ENCODE data around the gene ZNF714. TPM values are rescaled to one million over a fixed set of nuclear protein-coding genes. Genes with fewer than 3 reads are reported as not detected.
"Not testable (repeated sequence)": the region's sequence is repeated elsewhere in the genome, so short reads cannot be mapped to it uniquely, and the experiment has no call there.

ZNF714 gene
- total RNA-seq, 1 donor from 2014 or later: 102 TPM

DNA sequence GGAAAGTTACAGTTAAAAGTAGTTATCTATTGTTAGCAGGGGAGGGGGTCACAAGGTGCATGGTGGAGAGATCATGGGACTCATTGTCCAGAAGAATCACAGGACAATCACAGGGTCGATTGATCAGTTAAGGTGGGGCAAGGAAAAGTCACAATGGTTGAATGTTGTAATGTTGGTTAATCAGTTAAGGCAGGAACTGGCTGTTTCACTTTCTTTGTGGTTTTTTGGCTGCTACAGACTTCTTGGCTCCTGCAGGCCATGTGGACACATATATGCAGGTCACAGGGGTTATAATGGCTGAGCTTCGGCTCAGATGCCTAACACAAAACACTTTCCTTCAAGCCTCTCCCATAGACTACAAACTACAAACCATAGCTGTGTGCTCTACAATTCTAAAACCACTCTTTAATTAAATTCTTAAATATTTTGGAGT lies 52.9 kb downstream of the ZNF714 start:
- Mint-ChIP-seq H3K4me1 (no peaks in the 10 kb centered on the region), H3K27ac (no peak overlapping the region), H3K9me3 (peaks cover 5% of the 10 kb centered on the region), H3K36me3 (no peaks in the 10 kb centered on the region), H3K4me3 (no peak overlapping the region), H3K27me3 (ENCODE audit: insufficient read depth, low read depth) (peaks cover 2% of the 10 kb centered on the region)
- no peak overlapping the region for H3K9ac ChIP-seq
- H3K27me3 ChIP-seq: no peaks in the 10 kb centered on the region
- no peak overlapping the region for H3K4me3 ChIP-seq
- no peak for DNase-seq (ENCODE audit: low spot score)
- H3F3A ChIP-seq (ENCODE audit: low read depth): no peaks in the 10 kb centered on the region
- H4K20me1 ChIP-seq (ENCODE audit: low read depth): no peaks in the 10 kb centered on the region
- H3K36me3 ChIP-seq: no peaks in the 10 kb centered on the region
- no peaks in the 10 kb centered on the region for H3K9me3 ChIP-seq (ENCODE audit: low read depth)
- no peaks in the 10 kb centered on the region for H3K79me2 ChIP-seq (ENCODE audit: low read depth)
- no peak overlapping the region for H2AFZ ChIP-seq (replicated peaks)
- H3K4me1 ChIP-seq: no peaks in the 10 kb centered on the region
- no peak overlapping the region for H3K27ac ChIP-seq
- H3K4me2 ChIP-seq: no peak overlapping the region
- TF ChIP-seq EZH2 (IDR thresholded peaks at IDR 0.05): no peak
- no peak for TF ChIP-seq EZH2phosphoT487 (IDR thresholded peaks at IDR 0.05)
- TF ChIP-seq CTCF (IDR thresholded peaks at IDR 0.05): no peak

- Histone ChIP-seq H2AFZ (replicated peaks) (no peak overlapping the region), H3K36me3 (no peaks in the 10 kb centered on the region), H3K9ac (no peak overlapping the region), H4K20me1 (ENCODE audit: low read depth) (no peaks in the 10 kb centered on the region), H3K27me3 (no peaks in the 10 kb centered on the region), H3K79me2 (ENCODE audit: low read depth) (no peaks in the 10 kb centered on the region), H3K4me2 (no peak overlapping the region), H3K4me1 (no peaks in the 10 kb centered on the region), H3K4me3 (no peak overlapping the region), H3K9me3 (ENCODE audit: low read depth) (no peaks in the 10 kb centered on the region), H3K27ac (no peak overlapping the region), H3F3A (ENCODE audit: low read depth) (no peaks in the 10 kb centered on the region)
- H3K4me1 Mint-ChIP-seq: no peaks in the 10 kb centered on the region
- no peak for DNase-seq (ENCODE audit: low spot score)
- H3K36me3 Mint-ChIP-seq: no peaks in the 10 kb centered on the region
- H3K4me3 Mint-ChIP-seq: no peak overlapping the region
- H3K9me3 Mint-ChIP-seq: peaks cover 5% of the 10 kb centered on the region
- H3K27ac Mint-ChIP-seq: no peak overlapping the region
- H3K27me3 Mint-ChIP-seq (ENCODE audit: insufficient read depth, low read depth): peaks cover 2% of the 10 kb centered on the region
- TF ChIP-seq EZH2 (IDR thresholded peaks at IDR 0.05): no peak
- no peak for TF ChIP-seq EZH2phosphoT487 (IDR thresholded peaks at IDR 0.05)
- TF ChIP-seq CTCF (IDR thresholded peaks at IDR 0.05): no peak
Observed at GRCh38 chr19:21135433-21135832, 53.4 kb downstream of the ZNF714 start.

GRCh38 chr19:21138130-21138529 lies 56.1 kb downstream of the ZNF714 start:
- Histone ChIP-seq H4K20me1 (ENCODE audit: low read depth) (no peaks in the 10 kb centered on the region), H3K4me3 (no peak overlapping the region), H2AFZ (replicated peaks) (no peak overlapping the region), H3K27ac (no peak overlapping the region), H3K4me2 (no peak overlapping the region), H3K4me1 (peaks cover 7% of the 10 kb centered on the region), H3F3A (ENCODE audit: low read depth) (peaks cover 4% of the 10 kb centered on the region), H3K36me3 (peaks cover 2% of the 10 kb centered on the region), H3K27me3 (no peaks in the 10 kb centered on the region), H3K79me2 (ENCODE audit: low read depth) (peaks cover 12% of the 10 kb centered on the region), H3K9ac (no peak overlapping the region), H3K9me3 (ENCODE audit: low read depth) (no peaks in the 10 kb centered on the region)
- peaks cover 8% of the 10 kb centered on the region for H3K36me3 Mint-ChIP-seq
- no peak overlapping the region for H3K4me3 Mint-ChIP-seq
- peaks cover 6% of the 10 kb centered on the region for H3K4me1 Mint-ChIP-seq
- peaks cover 11% of the 10 kb centered on the region for H3K9me3 Mint-ChIP-seq
- no peak for TF ChIP-seq CTCF (IDR thresholded peaks at IDR 0.05)
- no peak for TF ChIP-seq EZH2 (IDR thresholded peaks at IDR 0.05)
- no peak for TF ChIP-seq EZH2phosphoT487 (IDR thresholded peaks at IDR 0.05)
- H3K27ac Mint-ChIP-seq: no peak overlapping the region
- peaks cover 2% of the 10 kb centered on the region for H3K27me3 Mint-ChIP-seq (ENCODE audit: insufficient read depth, low read depth)
- DNase-seq (ENCODE audit: low spot score): no peak

GRCh38 chr19:21141006-21141405 lies 59.0 kb downstream of the ZNF714 start:
- H4K20me1 ChIP-seq (ENCODE audit: low read depth); H3K27ac ChIP-seq; H3K9me3 ChIP-seq (ENCODE audit: low read depth): not testable (repeated sequence)

More at GRCh38 chr19:21141006-21141405, 59.0 kb downstream of the ZNF714 start:
- Histone ChIP-seq H3K79me2 (ENCODE audit: low read depth) (peaks cover 40% of the 10 kb centered on the region), H3K36me3 (peaks cover 28% of the 10 kb centered on the region), H3K4me1 (peaks cover 12% of the 10 kb centered on the region)
- H2AFZ ChIP-seq (replicated peaks); H3F3A ChIP-seq (ENCODE audit: low read depth); H3K27ac Mint-ChIP-seq; H3K4me2 ChIP-seq; DNase-seq (ENCODE audit: low spot score); H3K27me3 Mint-ChIP-seq (ENCODE audit: insufficient read depth, low read depth); H3K9ac ChIP-seq; H3K4me1 Mint-ChIP-seq; H3K27me3 ChIP-seq; H3K4me3 ChIP-seq: not testable (repeated sequence)
- H3K4me3 Mint-ChIP-seq: peak overlapping the region; percentile 52
- peaks cover 32% of the 10 kb centered on the region for H3K9me3 Mint-ChIP-seq
- peaks cover 36% of the 10 kb centered on the region for H3K36me3 Mint-ChIP-seq

Data from neural progenitor cell (in vitro differentiated cells).